IMR-90 (cell line): ENCODE measurements around the gene CCDC54. TPM values are rescaled to one million over a fixed set of nuclear protein-coding genes. Genes with fewer than 3 reads are reported as not detected.

ENCODE experiments used
- ATAC-seq: fragments of 200-7000 bp; cut with Tn5 transposase; 2 replicates; pipeline ENCODE4 v1.9.1; 2020; ENCODE audit warnings: low read depth, mild to moderate bottlenecking, moderate library complexity
- BruUV-seq: library from RNA; stranded (reverse); fragments of 400-500 nt; replicated peaks from 2 replicates; lab custom pipeline; 2021; lab: Mats Ljungman, UMichigan
- CTCF ChIA-PET: fragments of 300-600 bp; formaldehyde crosslinking; extraction: SDS; loops from one replicate; lab custom pipeline; 2021; ENCODE audit warnings: antibody characterized with exemption; lab: Yijun Ruan, JAX
- POLR2A ChIA-PET: fragments of 300-600 bp; sonication (Branson Sonifier 250); formaldehyde crosslinking; loops from one replicate; lab custom pipeline; 2022; ENCODE audit warnings: antibody characterized with exemption; ENCODE audit not compliant: unreplicated experiment; lab: Charles Lee
- DNase-seq: peaks from one replicate; pipeline ENCODE4 v3.0.0; 2013
- H2AFZ ChIP-seq: replicated peaks from 2 replicates; pipeline ENCODE3; 2013; ENCODE audit warnings: low read length, mild to moderate bottlenecking; ENCODE audit not compliant: poor library complexity
- H2AK5ac ChIP-seq: 2 replicates; pipeline ENCODE4 v1.6.1; 2013; ENCODE audit warnings: low read depth, low read length, inconsistent platforms
- H2AK9ac ChIP-seq: replicated peaks from 2 replicates; pipeline ENCODE3; 2013; ENCODE audit warnings: mild to moderate bottlenecking, low read depth, low read length, moderate library complexity; ENCODE audit not compliant: poor library complexity
- H2BK120ac ChIP-seq: 2 replicates; pipeline ENCODE4 v1.6.1; 2013; ENCODE audit warnings: low read depth, low read length, inconsistent platforms
- H2BK15ac ChIP-seq: 3 replicates; pipeline ENCODE4 v1.6.1; 2013; ENCODE audit warnings: low read depth, low read length, inconsistent platforms
- H2BK20ac ChIP-seq: 2 replicates; pipeline ENCODE4 v1.6.1; 2013; ENCODE audit warnings: low read depth, mild to moderate bottlenecking, inconsistent platforms, low read length, moderate library complexity
- H2BK5ac ChIP-seq: 2 replicates; pipeline ENCODE4 v1.6.1; 2013; ENCODE audit warnings: mild to moderate bottlenecking, low read depth, low read length, inconsistent platforms; ENCODE audit not compliant: poor library complexity, severe bottlenecking
- H3K14ac ChIP-seq: replicated peaks from 2 replicates; pipeline ENCODE4 v1.6.1; 2013; ENCODE audit warnings: low read depth, low read length, inconsistent platforms
- H3K18ac ChIP-seq: 2 replicates; pipeline ENCODE4 v1.6.1; 2013; ENCODE audit warnings: low read depth, low read length, control low read depth
- H3K23ac ChIP-seq: 2 replicates; pipeline ENCODE4 v1.6.1; 2013; ENCODE audit warnings: low read depth, low read length, inconsistent platforms
- H3K27ac ChIP-seq: 2 replicates; pipeline ENCODE4 v1.5.1; 2013; ENCODE audit warnings: mild to moderate bottlenecking, control low read depth, low read length; ENCODE audit not compliant: insufficient read depth
- H3K27me3 ChIP-seq: 2 replicates; pipeline ENCODE4 v1.6.1; 2013; ENCODE audit warnings: low read length; ENCODE audit not compliant: control insufficient read depth, insufficient read depth
- H3K36me3 ChIP-seq: 2 replicates; pipeline ENCODE4 v1.6.1; 2013; ENCODE audit warnings: low read length, mixed read lengths; ENCODE audit not compliant: control insufficient read depth, insufficient read depth
- H3K4ac ChIP-seq: 2 replicates; pipeline ENCODE4 v1.6.1; 2013; ENCODE audit warnings: low read depth, low read length, inconsistent platforms
- H3K4me1 ChIP-seq: 2 replicates; pipeline ENCODE4 v1.6.1; 2013; ENCODE audit warnings: low read length, mixed read lengths; ENCODE audit not compliant: control insufficient read depth, insufficient read depth
- H3K4me2 ChIP-seq: 2 replicates; pipeline ENCODE4 v1.6.1; 2013; ENCODE audit warnings: low read depth, mild to moderate bottlenecking, control low read depth, low read length, moderate library complexity
- H3K4me3 ChIP-seq: 2 replicates; pipeline ENCODE4 v1.5.1; 2013; ENCODE audit warnings: low read depth, mild to moderate bottlenecking, control low read depth, low read length, moderate library complexity; ENCODE audit not compliant: insufficient read depth
- H3K56ac ChIP-seq: 2 replicates; pipeline ENCODE4 v1.6.1; 2013; ENCODE audit warnings: low read length, inconsistent platforms; ENCODE audit not compliant: insufficient read depth; ENCODE audit errors: extremely low read depth
- H3K79me1 ChIP-seq, 2 experiments: 2 replicates each; pipeline ENCODE4 v1.6.1; 2013; ENCODE audit warnings: low read length in 2 of 2, inconsistent platforms in 1 of 2, low read depth in 1 of 2
- H3K9ac ChIP-seq: 2 replicates; pipeline ENCODE4 v1.6.1; 2013; ENCODE audit warnings: low read depth, low read length, control low read depth
- H3K9me1 ChIP-seq: 2 replicates; pipeline ENCODE4 v1.6.1; 2013; ENCODE audit warnings: low read length, inconsistent platforms; ENCODE audit not compliant: insufficient read depth
- H3K9me3 ChIP-seq: 2 replicates; pipeline ENCODE4 v1.6.1; 2013; ENCODE audit warnings: low read length; ENCODE audit not compliant: control insufficient read depth, insufficient read depth
- H4K20me1 ChIP-seq: 2 replicates; pipeline ENCODE4 v1.6.1; 2013; ENCODE audit warnings: low read length, inconsistent platforms; ENCODE audit not compliant: insufficient read depth
- H4K5ac ChIP-seq: 2 replicates; pipeline ENCODE4 v1.6.1; 2013; ENCODE audit warnings: mild to moderate bottlenecking, low read depth, low read length, control low read depth
- H4K8ac ChIP-seq, 2 experiments: 2 replicates each; pipeline ENCODE4 v1.6.1; 2013; ENCODE audit warnings: low read depth in 2 of 2, low read length in 2 of 2, control low read depth in 1 of 2, inconsistent platforms in 1 of 2
- H4K91ac ChIP-seq: 2 replicates; pipeline ENCODE4 v1.6.1; 2013; ENCODE audit warnings: low read depth, low read length, inconsistent platforms; ENCODE audit not compliant: insufficient read depth
- BHLHE40 ChIP-seq: fragments of 150-350 bp; IDR thresholded peaks from 2 replicates; pipeline ENCODE4 v1.6.1; 2016; ENCODE audit warnings: mild to moderate bottlenecking, low read depth, low read length
- CEBPB ChIP-seq: IDR thresholded peaks from 2 replicates; pipeline ENCODE4 v1.6.1; 2012; ENCODE audit warnings: low read depth, low read length, improper control_type of control experiment
- CHD1 ChIP-seq: IDR thresholded peaks from 2 replicates; pipeline ENCODE4 v1.6.1; 2012; ENCODE audit warnings: low read depth, low read length, improper control_type of control experiment
- ELK1 ChIP-seq: fragments of 150-350 bp; IDR thresholded peaks from 2 replicates; pipeline ENCODE4 v1.6.1; 2016; ENCODE audit warnings: low read depth, mild to moderate bottlenecking, low read length, moderate library complexity, borderline replicate concordance
- FOS ChIP-seq: fragments of 150-350 bp; IDR thresholded peaks from 2 replicates; pipeline ENCODE4 v1.6.1; 2016; ENCODE audit warnings: low read depth, low read length
- MAFK ChIP-seq: IDR thresholded peaks from 2 replicates; pipeline ENCODE4 v1.6.1; 2012; ENCODE audit warnings: low read depth, low read length, improper control_type of control experiment
- MAZ ChIP-seq: IDR thresholded peaks from 2 replicates; pipeline ENCODE4 v1.6.1; 2012; ENCODE audit warnings: low read depth, mild to moderate bottlenecking, low read length, improper control_type of control experiment, moderate library complexity, borderline replicate concordance
- NFE2L2 ChIP-seq: fragments of 150-350 bp; IDR thresholded peaks from 2 replicates; pipeline ENCODE4 v1.6.1; 2016; ENCODE audit warnings: low read depth, mild to moderate bottlenecking, low read length
- POLR2A ChIP-seq: IDR thresholded peaks from 2 replicates; pipeline ENCODE4 v1.6.1; 2012; ENCODE audit warnings: mild to moderate bottlenecking, low read depth, low read length
- RAD21 ChIP-seq: IDR thresholded peaks from 2 replicates; pipeline ENCODE4 v1.6.1; 2012; ENCODE audit warnings: low read length, improper control_type of control experiment
- RCOR1 ChIP-seq: IDR thresholded peaks from 2 replicates; pipeline ENCODE4 v1.6.1; 2012; ENCODE audit warnings: mild to moderate bottlenecking, low read length, improper control_type of control experiment; ENCODE audit not compliant: insufficient replicate concordance
- RFX5 ChIP-seq: IDR thresholded peaks from 2 replicates; pipeline ENCODE4 v1.8.0; 2012; ENCODE audit warnings: low read depth, mild to moderate bottlenecking, low read length, moderate library complexity
- SMC3 ChIP-seq: fragments of 150-350 bp; IDR thresholded peaks from 2 replicates; pipeline ENCODE4 v1.6.1; 2016; ENCODE audit warnings: low read depth, mild to moderate bottlenecking, antibody characterized with exemption, low read length, moderate library complexity
- USF2 ChIP-seq: fragments of 150-350 bp; IDR thresholded peaks from 2 replicates; pipeline ENCODE4 v1.6.1; 2017; ENCODE audit warnings: mild to moderate bottlenecking, antibody characterized with exemption, low read length, low read depth
- WGBS, 2 experiments: methylation state at CpG; one replicate each; pipeline versions ENCODE4 v1.1.5 to v1.1.7; 2013; ENCODE audit warnings: missing lambda C conversion rate in 2 of 2; ENCODE audit not compliant: insufficient read length in 1 of 2; ENCODE audit errors: extremely low coverage in 2 of 2; 5-methylcytosine and 5-hydroxymethylcytosine counted together
- dilution Hi-C: fragments of 300-500 bp; cut with HindIII; formaldehyde crosslinking; loops from one replicate; pipeline ENCODE4 v1.14.3; 2018; ENCODE audit warnings: low sequenced_read_pairs; ENCODE audit not compliant: unreplicated experiment
- in situ Hi-C: fragments of 300-500 bp; cut with MboI; formaldehyde crosslinking; loops from 3 replicates; pipeline ENCODE4 v1.14.3; 2019; ENCODE audit warnings: low sequenced_read_pairs, inconsistent platforms, mixed read lengths
- intact Hi-C: fragments of 100-400 bp; cut with micrococcal nuclease; formaldehyde crosslinking; loops from 2 replicates; pipeline ENCODE4 v1.10.0; 2022
- polyA plus RNA-seq, 3 experiments: library from polyadenylated mRNA; depleted of rRNA; stranded (reverse); fragments of >200 nt; gene quantifications; 2 replicates each; pipeline ENCODE4 v1.2.3, GENCODE V29; 2012; ENCODE audit warnings: low replicate concordance in 1 of 3
- total RNA-seq: library from RNA; depleted of rRNA; stranded (reverse); fragments of >200 nt; gene quantifications from 2 replicates; pipeline ENCODE4 v1.2.3, GENCODE V29; 2012

The CCDC54 gene
- total and polyA plus RNA-seq, 2 of the 4 experiments (the other 2 are of a cell fraction), result not detected

GRCh38 chr3:107426223-107426622 lies 49.0 kb downstream of the CCDC54 start:
- ATAC-seq (no peak), DNase-seq (no peak)
- in situ Hi-C loops, result no loop called here
- Histone ChIP-seq H2BK120ac (no peak overlapping the region), H4K91ac (no peak overlapping the region), H3K9ac (no peak overlapping the region), H2BK20ac (no peak overlapping the region), H3K4ac (no peak overlapping the region), H2AK5ac (no peak overlapping the region), H3K56ac (no peak overlapping the region), H2AK9ac (no peak overlapping the region), H3K18ac (no peak overlapping the region), H2BK5ac (no peak overlapping the region), H2AFZ (no peak overlapping the region), H4K8ac (no peak overlapping the region), H3K79me1 (no peaks in the 10 kb centered on the region), H3K27ac (no peak overlapping the region), H2BK15ac (no peak overlapping the region), H3K23ac (no peak overlapping the region), H3K14ac (no peak overlapping the region), H3K9me1 (no peaks in the 10 kb centered on the region), H3K4me2 (no peak overlapping the region), H3K27me3 (no peaks in the 10 kb centered on the region), H3K4me3 (no peak overlapping the region), H3K4me1 (peaks cover 2% of the 10 kb centered on the region; the same call in 1 of the 2 replicates), H3K9me3 (no peaks in the 10 kb centered on the region), H4K5ac (no peak overlapping the region), H4K20me1 (no peaks in the 10 kb centered on the region), H3K36me3 (no peaks in the 10 kb centered on the region)
- POLR2A ChIA-PET, result no interaction called here
- intact Hi-C loops, result no loop called here
- no CpG with 5 or more reads among the region's 3 CpGs for WGBS, 2 experiments
- dilution Hi-C loops, result no loop called here
- CTCF ChIA-PET, result no interaction called here
- TF ChIP-seq FOS (no peak), CEBPB (no peak), ELK1 (no peak), RFX5 (no peak), RAD21 (no peak), RCOR1 (no peak), CHD1 (no peak), BHLHE40 (no peak), SMC3 (no peak), POLR2A (no peak), MAZ (no peak), NFE2L2 (no peak), MAFK (no peak), USF2 (no peak)
- BruUV-seq, result no TSS peak
